GM13976 (cell line): Measurements from ENCODE around the gene CHN2.

Experiments
- DNase-seq: peaks from one replicate; pipeline ENCODE4 v3.0.0; 2012; ENCODE audit warnings: low spot score
- CTCF ChIP-seq: IDR thresholded peaks from 2 replicates; pipeline ENCODE4 v1.5.1; 2012; ENCODE audit warnings: borderline replicate concordance, mild to moderate bottlenecking; ENCODE audit not compliant: insufficient read depth; ENCODE audit errors: extremely low read depth, missing control alignments, control extremely low read depth
- in situ Hi-C: fragments of 300-500 bp; cut with MboI; formaldehyde crosslinking; loops from one replicate; pipeline ENCODE4 v1.12.0; 2022; ENCODE audit warnings: low sequenced_read_pairs, mixed read lengths, inconsistent platforms; ENCODE audit not compliant: unreplicated experiment

The CHN2 gene

DNA sequence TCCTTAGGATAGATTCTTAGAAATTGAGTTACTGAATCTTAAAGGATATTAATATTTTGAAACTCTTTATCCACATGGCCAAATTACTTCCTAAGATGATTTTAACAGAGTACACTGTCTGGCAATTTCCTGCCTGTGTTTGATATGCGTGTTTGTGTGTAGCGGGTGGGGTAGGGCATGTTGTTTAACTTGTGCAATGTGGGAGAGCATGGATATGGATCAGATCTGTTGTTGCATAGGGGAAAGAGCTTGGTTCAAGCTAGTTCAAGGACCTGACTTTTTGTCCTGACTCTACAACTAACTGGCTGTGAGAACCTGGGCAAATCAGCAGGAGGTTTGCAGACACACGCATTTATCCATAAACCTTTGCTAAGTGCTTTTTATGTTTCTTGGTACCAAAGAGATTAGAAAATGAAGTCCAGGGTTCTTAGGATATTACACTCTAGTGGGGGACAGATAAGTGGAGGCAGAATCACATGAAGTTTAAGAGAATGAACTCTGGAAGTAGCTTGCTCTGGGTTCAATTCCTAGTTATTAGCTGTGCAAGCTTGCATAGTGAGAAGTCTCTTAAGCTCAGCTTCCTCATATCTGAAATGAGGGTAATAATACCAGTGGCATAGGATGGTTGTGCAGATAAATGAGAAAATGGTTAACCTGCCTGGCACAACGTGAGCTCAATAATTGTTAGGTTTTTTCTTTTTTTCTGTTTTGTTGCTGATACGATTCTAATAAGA lies 272.8 kb downstream of the CHN2 start:
- in situ Hi-C loops = no loop called here
- DNase-seq = no peak

DNA sequence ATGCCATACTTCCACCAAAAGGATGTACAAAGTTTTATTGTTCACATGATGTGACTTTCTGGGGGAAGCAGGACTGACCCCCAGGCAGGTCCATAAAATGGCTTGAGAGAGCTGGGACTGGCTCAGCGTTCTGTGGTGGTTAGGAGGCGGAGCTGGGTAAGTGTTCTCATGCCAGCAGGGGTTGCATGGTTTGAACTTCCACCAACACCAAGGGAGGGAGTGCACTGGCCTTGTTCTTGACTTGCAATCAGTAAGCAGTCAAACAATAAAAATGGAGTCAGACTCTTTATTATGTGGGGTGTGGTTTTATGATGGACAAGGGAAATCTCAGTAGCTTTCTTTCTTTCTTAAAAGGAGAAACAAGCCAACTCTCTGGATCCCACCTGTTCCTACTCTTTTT lies 273.6 kb downstream of the CHN2 start:
- DNase-seq = no peak
- TF ChIP-seq CTCF = no peak
- in situ Hi-C loops = no loop called here

More for the DNA sequence above, 272.8 kb downstream of the CHN2 start:
- no peak for TF ChIP-seq CTCF

DNA sequence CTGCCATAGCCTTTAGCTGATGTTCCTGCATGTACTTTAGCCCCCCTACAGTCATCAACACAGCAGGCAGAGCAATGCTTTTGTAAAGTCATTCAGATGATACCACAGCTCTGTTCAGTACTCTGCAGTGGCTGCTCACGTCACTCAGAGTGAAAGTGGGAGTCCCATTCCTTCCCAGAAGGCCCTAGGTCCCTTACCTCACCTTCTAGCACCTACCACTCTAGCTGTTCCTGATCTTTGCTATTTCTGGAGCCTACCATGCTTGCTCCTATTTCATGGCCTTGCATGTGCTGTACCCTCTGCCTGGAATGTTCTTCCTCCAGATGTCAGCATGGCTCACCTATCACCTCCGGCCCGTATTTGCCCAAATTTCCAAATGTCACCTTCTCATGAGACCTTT lies 274.7 kb downstream of the CHN2 start:
- no peak for DNase-seq
- TF ChIP-seq CTCF = no peak
- in situ Hi-C loops = no loop called here

- in situ Hi-C loops = no loop called here
- DNase-seq = no peak
- TF ChIP-seq CTCF = no peak
Measured at GRCh38 chr7:29469976-29470557, 275.5 kb downstream of the CHN2 start.

- no peak for TF ChIP-seq CTCF
- in situ Hi-C loops = no loop called here
- DNase-seq = no peak
Measured at GRCh38 chr7:29471444-29472138, 277.0 kb downstream of the CHN2 start.

DNA sequence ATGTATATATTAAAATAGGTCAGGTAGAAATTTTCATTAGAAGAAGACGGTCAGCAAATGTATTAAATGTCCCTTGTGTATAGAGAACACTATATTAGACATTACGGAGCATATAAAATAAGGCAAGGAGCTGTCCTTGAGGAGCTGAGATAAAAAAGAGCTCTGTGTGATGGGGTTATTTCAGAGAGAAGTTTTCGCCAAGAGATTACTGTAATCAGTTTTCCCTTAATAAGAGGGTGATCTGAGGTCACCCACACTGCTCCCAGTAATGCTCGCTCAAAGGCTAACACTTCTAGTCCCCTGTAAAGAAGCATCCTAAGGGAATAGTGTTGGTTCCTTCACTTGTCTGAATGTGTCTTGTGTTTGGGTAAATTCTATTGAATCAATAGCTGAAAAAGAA lies 282.3 kb downstream of the CHN2 start:
- in situ Hi-C loops = no loop called here
- DNase-seq = no peak
- no peak for TF ChIP-seq CTCF
